ENCODE results near the gene LARP4B. TPM values are rescaled to one million over a fixed set of nuclear protein-coding genes. Genes with fewer than 3 reads are reported as not detected.

LARP4B gene
- total RNA-seq, 1 donor from 2014 or later = 33.1 TPM

- no peak overlapping the region for H3K4me2 ChIP-seq
- H3K9ac ChIP-seq = no peak overlapping the region
- H3K27ac ChIP-seq = no peak overlapping the region
- no peaks in the 10 kb centered on the region for H3K9me3 Mint-ChIP-seq
- peaks cover 20% of the 10 kb centered on the region for H3K36me3 Mint-ChIP-seq
- no peaks in the 10 kb centered on the region for H3K27me3 ChIP-seq
- peaks cover 44% of the 10 kb centered on the region for H3K79me2 ChIP-seq (ENCODE audit: low read depth)
- no peak overlapping the region for H3K4me3 Mint-ChIP-seq
- no peaks in the 10 kb centered on the region for H3F3A ChIP-seq (ENCODE audit: low read depth)
- H3K36me3 ChIP-seq = no peaks in the 10 kb centered on the region
- no peaks in the 10 kb centered on the region for H3K27me3 Mint-ChIP-seq (ENCODE audit: insufficient read depth, low read depth)
- no peak overlapping the region for H3K4me3 ChIP-seq
- H3K4me1 Mint-ChIP-seq = no peaks in the 10 kb centered on the region
- H3K27ac Mint-ChIP-seq = no peak overlapping the region
- H3K4me1 ChIP-seq = no peaks in the 10 kb centered on the region
- no peak for TF ChIP-seq CTCF (IDR thresholded peaks at IDR 0.05)
- no peak for TF ChIP-seq EZH2 (IDR thresholded peaks at IDR 0.05)
- TF ChIP-seq EZH2phosphoT487 (IDR thresholded peaks at IDR 0.05) = no peak
- peaks cover 26% of the 10 kb centered on the region for H4K20me1 ChIP-seq (ENCODE audit: low read depth)
- H3K9me3 ChIP-seq (ENCODE audit: low read depth) = no peaks in the 10 kb centered on the region
- H2AFZ ChIP-seq (replicated peaks) = no peak overlapping the region
- no peak for DNase-seq (ENCODE audit: low spot score)
Measured at GRCh38 chr10:878333-878759, 53.2 kb downstream of the LARP4B start.

DNA sequence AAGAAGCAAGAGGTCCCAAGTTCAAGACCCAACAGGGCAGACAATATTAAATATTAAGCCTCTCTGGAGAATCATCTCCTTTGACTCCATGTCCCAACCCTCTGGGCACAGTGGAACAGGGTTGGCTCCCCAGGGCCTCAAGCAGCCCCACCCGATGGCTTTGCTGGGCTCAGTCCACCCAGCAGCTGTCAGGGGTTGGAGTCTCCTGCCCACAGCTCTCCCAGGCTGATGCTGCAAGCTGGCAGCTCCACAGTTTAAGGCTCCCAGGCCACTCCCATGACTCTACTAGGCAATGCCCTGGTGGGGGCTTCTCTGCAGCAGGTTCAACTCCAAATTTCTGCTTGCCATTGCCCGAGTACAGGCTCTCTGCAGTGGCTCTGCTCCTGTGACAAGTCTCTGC lies 55.1 kb downstream of the LARP4B start:
- Histone ChIP-seq H3K27ac (no peak overlapping the region), H3K36me3 (no peaks in the 10 kb centered on the region), H3K79me2 (ENCODE audit: low read depth) (peaks cover 49% of the 10 kb centered on the region), H3K9me3 (ENCODE audit: low read depth) (no peaks in the 10 kb centered on the region), H3K9ac (no peak overlapping the region), H3F3A (ENCODE audit: low read depth) (no peaks in the 10 kb centered on the region), H3K4me1 (no peaks in the 10 kb centered on the region), H2AFZ (replicated peaks) (no peak overlapping the region), H4K20me1 (ENCODE audit: low read depth) (peaks cover 37% of the 10 kb centered on the region), H3K4me3 (no peak overlapping the region), H3K27me3 (no peaks in the 10 kb centered on the region), H3K4me2 (no peak overlapping the region)
- H3K4me3 Mint-ChIP-seq = no peak overlapping the region
- no peak for DNase-seq (ENCODE audit: low spot score)
- H3K4me1 Mint-ChIP-seq = no peaks in the 10 kb centered on the region
- no peaks in the 10 kb centered on the region for H3K27me3 Mint-ChIP-seq (ENCODE audit: insufficient read depth, low read depth)
- no peaks in the 10 kb centered on the region for H3K9me3 Mint-ChIP-seq
- TF ChIP-seq EZH2phosphoT487 (IDR thresholded peaks at IDR 0.05) = no peak
- TF ChIP-seq CTCF (IDR thresholded peaks at IDR 0.05) = no peak
- TF ChIP-seq EZH2 (IDR thresholded peaks at IDR 0.05) = no peak
- H3K36me3 Mint-ChIP-seq = peaks cover 24% of the 10 kb centered on the region
- H3K27ac Mint-ChIP-seq = no peak overlapping the region

DNA sequence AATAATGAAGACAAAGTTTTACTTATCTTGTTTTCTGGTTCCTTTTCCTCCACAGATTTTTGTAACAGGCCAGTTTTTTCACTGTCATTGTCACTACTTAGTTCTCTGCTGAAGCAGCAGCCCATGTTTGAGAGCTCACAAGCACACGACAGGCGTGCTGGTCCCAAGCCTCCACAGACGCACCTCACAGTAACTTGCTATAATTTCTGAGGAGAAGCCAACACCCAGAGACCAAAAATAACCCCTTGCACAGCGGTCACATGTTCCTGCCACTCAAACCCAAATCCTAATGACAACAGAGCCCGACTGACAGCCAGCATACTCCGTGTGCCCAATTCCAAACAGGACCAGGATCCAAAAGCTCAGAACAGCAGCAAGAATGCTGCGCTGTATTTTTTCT lies 58.5 kb downstream of the LARP4B start:
- H3K9ac ChIP-seq = no peak overlapping the region
- H3K27ac Mint-ChIP-seq = no peak overlapping the region
- peaks cover 20% of the 10 kb centered on the region for H3K36me3 Mint-ChIP-seq
- no peaks in the 10 kb centered on the region for H3K36me3 ChIP-seq
- no peaks in the 10 kb centered on the region for H3K9me3 ChIP-seq (ENCODE audit: low read depth)
- no peak overlapping the region for H3K4me2 ChIP-seq
- H3K79me2 ChIP-seq (ENCODE audit: low read depth) = peaks cover 57% of the 10 kb centered on the region
- no peak for DNase-seq (ENCODE audit: low spot score)
- H3F3A ChIP-seq (ENCODE audit: low read depth) = no peaks in the 10 kb centered on the region
- H3K27me3 Mint-ChIP-seq (ENCODE audit: insufficient read depth, low read depth) = no peaks in the 10 kb centered on the region
- no peaks in the 10 kb centered on the region for H3K27me3 ChIP-seq
- H3K27ac ChIP-seq = no peak overlapping the region
- H3K4me3 Mint-ChIP-seq = no peak overlapping the region
- H4K20me1 ChIP-seq (ENCODE audit: low read depth) = peaks cover 45% of the 10 kb centered on the region
- no peaks in the 10 kb centered on the region for H3K4me1 ChIP-seq
- H3K9me3 Mint-ChIP-seq = no peaks in the 10 kb centered on the region
- H3K4me3 ChIP-seq = no peak overlapping the region
- no peaks in the 10 kb centered on the region for H3K4me1 Mint-ChIP-seq
- no peak overlapping the region for H2AFZ ChIP-seq (replicated peaks)
- no peak for TF ChIP-seq CTCF (IDR thresholded peaks at IDR 0.05)
- no peak for TF ChIP-seq EZH2 (IDR thresholded peaks at IDR 0.05)
- TF ChIP-seq EZH2phosphoT487 (IDR thresholded peaks at IDR 0.05) = no peak

All from neural progenitor cell (in vitro differentiated cells).